ENCODE data around the gene VWCE. TPM values are rescaled to one million over a fixed set of nuclear protein-coding genes. Genes with fewer than 3 reads are reported as not detected.
A peak's percentile ranks its signal among the peaks of the same experiment; 100 is the strongest.

VWCE gene
- total RNA-seq, 1 experiment from 2014 or later = 8.0 TPM

DNA sequence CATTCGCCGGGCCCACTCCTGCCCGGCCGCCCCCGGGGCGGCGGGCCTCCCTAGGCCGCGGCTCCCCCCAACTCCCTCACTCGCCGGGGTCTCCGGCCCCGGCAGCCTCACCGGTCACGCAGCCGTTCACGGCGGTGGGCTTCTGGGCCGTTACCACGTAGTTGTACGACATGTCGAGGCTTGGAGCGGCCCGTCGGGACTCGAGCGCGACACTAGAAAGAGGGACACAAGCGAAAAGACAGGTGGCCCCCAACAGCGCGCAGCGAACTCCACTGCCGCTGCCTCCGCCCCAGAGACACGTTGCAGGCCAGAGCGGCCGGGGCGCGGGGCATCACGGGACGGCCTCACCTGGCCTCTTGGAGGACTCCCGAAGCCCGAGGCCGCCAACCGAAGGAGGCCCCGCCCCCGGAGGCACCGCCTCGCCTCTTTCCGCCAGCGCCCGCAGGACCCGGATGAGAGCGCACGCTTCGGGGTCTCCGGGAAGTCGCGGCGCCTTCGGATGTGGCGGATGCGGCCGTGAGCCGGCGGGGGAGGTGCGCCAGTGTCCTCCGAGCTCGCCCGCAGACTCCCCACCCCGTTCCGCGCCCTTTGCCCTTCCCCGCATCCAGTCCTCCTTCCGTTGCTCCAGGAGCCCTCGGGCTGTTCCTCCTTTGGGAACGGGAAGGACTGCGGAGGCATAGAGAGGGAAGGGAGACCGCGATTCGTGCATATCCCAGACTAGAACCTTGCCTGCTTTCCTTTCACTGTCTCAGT is 37.9 kb upstream of the VWCE start, which contains the start of the genes DDB1 and TKFC:
Gene DDB1, minus strand, starts transcription at position 309 of the 753 bp plus-strand sequence. Its CDS starts 137 bp downstream, at position 172.
Gene TKFC, plus strand, starts transcription at position 432 of the 753 bp plus-strand sequence. CDS start 1,501 bp downstream, outside the sequence.
- ChIA-PET CTCF (no interaction called here), POLR2A (ENCODE audit: low non-redundant PET) (interaction anchor here (0.8 kb wide), 1 partner anchor 29 kb away, joined by 3 read pairs; the partner anchor contains the start of genes CYB561A3 and TMEM138)
- peaks cover 10% of the 10 kb centered on the region for H3K4me1 ChIP-seq (ENCODE audit: insufficient read depth, low read length, poor library complexity, severe bottlenecking)
- TF ChIP-seq, protein P1, sequence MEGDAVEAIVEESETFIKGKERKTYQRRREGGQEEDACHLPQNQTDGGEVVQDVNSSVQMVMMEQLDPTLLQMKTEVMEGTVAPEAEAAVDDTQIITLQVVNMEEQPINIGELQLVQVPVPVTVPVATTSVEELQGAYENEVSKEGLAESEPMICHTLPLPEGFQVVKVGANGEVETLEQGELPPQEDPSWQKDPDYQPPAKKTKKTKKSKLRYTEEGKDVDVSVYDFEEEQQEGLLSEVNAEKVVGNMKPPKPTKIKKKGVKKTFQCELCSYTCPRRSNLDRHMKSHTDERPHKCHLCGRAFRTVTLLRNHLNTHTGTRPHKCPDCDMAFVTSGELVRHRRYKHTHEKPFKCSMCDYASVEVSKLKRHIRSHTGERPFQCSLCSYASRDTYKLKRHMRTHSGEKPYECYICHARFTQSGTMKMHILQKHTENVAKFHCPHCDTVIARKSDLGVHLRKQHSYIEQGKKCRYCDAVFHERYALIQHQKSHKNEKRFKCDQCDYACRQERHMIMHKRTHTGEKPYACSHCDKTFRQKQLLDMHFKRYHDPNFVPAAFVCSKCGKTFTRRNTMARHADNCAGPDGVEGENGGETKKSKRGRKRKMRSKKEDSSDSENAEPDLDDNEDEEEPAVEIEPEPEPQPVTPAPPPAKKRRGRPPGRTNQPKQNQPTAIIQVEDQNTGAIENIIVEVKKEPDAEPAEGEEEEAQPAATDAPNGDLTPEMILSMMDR (conservative IDR thresholded peaks at IDR 0.05; ENCODE audit: low read depth, low read length) = no peak
- no peak for TF ChIP-seq EZH2 (IDR thresholded peaks at IDR 0.05; ENCODE audit: borderline replicate concordance, low read depth, low read length, poor library complexity, severe bottlenecking)
- DNase-seq (ENCODE audit: low spot score) = peak; percentile 98
- H3K27ac ChIP-seq (ENCODE audit: low read depth, low read length, poor library complexity, severe bottlenecking) = peak within 1 kb of the TSS; percentile 87
- H3K36me3 ChIP-seq (ENCODE audit: insufficient read depth, low read length, poor library complexity, severe bottlenecking) = peaks cover 17% of the 10 kb centered on the region
- intact Hi-C loops (cut with micrococcal nuclease; ENCODE audit: unreplicated experiment) = loop anchor here (2.0 kb wide), 1 partner anchor 176 kb away; the partner anchor contains the start of gene LRRC10B
- BruUV-seq (replicated peaks) = no TSS peak
- H3K4me3 ChIP-seq (ENCODE audit: low read depth, low read length, poor library complexity, severe bottlenecking) = peak within 1 kb of the TSS; percentile 94
- no peaks in the 10 kb centered on the region for H3K27me3 ChIP-seq (replicated peaks; ENCODE audit: insufficient read depth, low read depth, low read length, poor library complexity)
- no peaks in the 10 kb centered on the region for H3K9me3 ChIP-seq (ENCODE audit: low read depth, low read length, poor library complexity, severe bottlenecking)

DNA sequence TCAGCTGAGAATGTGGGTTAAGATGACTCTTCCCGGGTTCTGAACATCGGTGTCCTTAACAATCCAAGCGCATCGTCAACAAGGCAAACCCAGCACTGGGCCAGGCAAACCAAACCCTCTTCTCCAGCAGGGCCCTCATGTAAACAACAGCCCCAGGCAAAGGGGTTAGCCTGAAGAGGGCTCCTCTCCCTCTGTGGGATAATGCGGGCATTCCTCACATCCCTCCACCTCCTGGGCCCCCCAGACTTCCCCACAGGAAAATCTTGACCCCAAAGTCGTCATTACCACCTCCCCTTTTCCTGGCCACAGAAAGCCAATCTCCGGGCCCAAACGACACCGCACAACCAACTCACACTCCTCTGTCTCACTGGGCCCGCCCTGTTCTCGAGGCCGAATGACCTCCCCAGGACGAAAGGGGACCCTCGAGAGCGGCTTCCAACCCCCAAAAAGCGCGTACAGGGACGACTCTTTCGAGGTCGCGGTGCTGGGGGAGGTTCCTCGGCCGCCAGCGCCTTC is 37.2 kb upstream of the VWCE start:
- ChIA-PET CTCF (no interaction called here), POLR2A (ENCODE audit: low non-redundant PET) (interaction anchor here (0.9 kb wide), 1 partner anchor 29 kb away, joined by 4 read pairs; the partner anchor contains the start of genes CYB561A3 and TMEM138)
- no peaks in the 10 kb centered on the region for H3K27me3 ChIP-seq (replicated peaks; ENCODE audit: insufficient read depth, low read depth, low read length, poor library complexity)
- DNase-seq (ENCODE audit: low spot score) = peak; percentile 29
- no peaks in the 10 kb centered on the region for H3K9me3 ChIP-seq (ENCODE audit: low read depth, low read length, poor library complexity, severe bottlenecking)
- H3K36me3 ChIP-seq (ENCODE audit: insufficient read depth, low read length, poor library complexity, severe bottlenecking) = peaks cover 24% of the 10 kb centered on the region
- no TSS peak for BruUV-seq (replicated peaks)
- intact Hi-C loops (cut with micrococcal nuclease; ENCODE audit: unreplicated experiment) = loop anchor here (2.0 kb wide), 1 partner anchor 176 kb away; the partner anchor contains the start of gene LRRC10B
- peaks cover 10% of the 10 kb centered on the region for H3K4me1 ChIP-seq (ENCODE audit: insufficient read depth, low read length, poor library complexity, severe bottlenecking)
- H3K27ac ChIP-seq (ENCODE audit: low read depth, low read length, poor library complexity, severe bottlenecking) = peak overlapping the region; percentile 87
- no peak for TF ChIP-seq EZH2 (IDR thresholded peaks at IDR 0.05; ENCODE audit: borderline replicate concordance, low read depth, low read length, poor library complexity, severe bottlenecking)
- TF ChIP-seq, protein P1 (conservative IDR thresholded peaks at IDR 0.05; ENCODE audit: low read depth, low read length) = no peak
- peak overlapping the region; percentile 94 for H3K4me3 ChIP-seq (ENCODE audit: low read depth, low read length, poor library complexity, severe bottlenecking)

DNA sequence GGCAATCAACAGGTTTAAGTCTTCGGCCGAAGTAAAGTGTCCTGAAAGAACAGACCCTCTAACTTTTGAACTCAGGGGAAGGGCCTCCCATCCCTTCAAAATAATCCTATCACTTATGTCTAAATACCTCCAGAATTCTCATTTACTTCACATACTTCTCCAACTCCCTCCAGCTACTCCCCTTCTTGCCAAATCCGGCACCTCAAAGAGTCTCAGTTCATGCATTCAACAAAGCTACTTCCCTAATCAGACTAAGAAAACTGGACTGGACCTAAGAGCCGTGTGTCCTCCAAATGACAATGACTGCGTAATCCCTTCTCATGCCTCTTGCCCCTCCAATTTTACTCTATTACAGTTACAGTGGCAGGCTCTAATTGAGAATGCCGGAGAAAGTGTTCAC is 36.5 kb upstream of the VWCE start:
- H3K36me3 ChIP-seq (ENCODE audit: insufficient read depth, low read length, poor library complexity, severe bottlenecking) = peaks cover 26% of the 10 kb centered on the region
- no peaks in the 10 kb centered on the region for H3K9me3 ChIP-seq (ENCODE audit: low read depth, low read length, poor library complexity, severe bottlenecking)
- no peak for DNase-seq (ENCODE audit: low spot score)
- no peaks in the 10 kb centered on the region for H3K27me3 ChIP-seq (replicated peaks; ENCODE audit: insufficient read depth, low read depth, low read length, poor library complexity)
- ChIA-PET CTCF (no interaction called here), POLR2A (ENCODE audit: low non-redundant PET) (interaction anchor here (0.6 to 0.9 kb wide), 2 partner anchors 30 to 34 kb away, joined by 3 to 4 read pairs; partner anchors contain the start of genes CYB561A3 and TMEM138)
- H3K27ac ChIP-seq (ENCODE audit: low read depth, low read length, poor library complexity, severe bottlenecking) = peak overlapping the region; percentile 87
- H3K4me3 ChIP-seq (ENCODE audit: low read depth, low read length, poor library complexity, severe bottlenecking) = peak overlapping the region; percentile 94
- H3K4me1 ChIP-seq (ENCODE audit: insufficient read depth, low read length, poor library complexity, severe bottlenecking) = peaks cover 13% of the 10 kb centered on the region
- BruUV-seq (replicated peaks) = no TSS peak
- TF ChIP-seq, protein P1 (conservative IDR thresholded peaks at IDR 0.05; ENCODE audit: low read depth, low read length) = no peak
- no peak for TF ChIP-seq EZH2 (IDR thresholded peaks at IDR 0.05; ENCODE audit: borderline replicate concordance, low read depth, low read length, poor library complexity, severe bottlenecking)
- intact Hi-C loops (cut with micrococcal nuclease; ENCODE audit: unreplicated experiment) = loop anchor here (2.0 kb wide), 1 partner anchor 177 kb away; the partner anchor contains the start of gene LRRC10B

All from A673 (cell line).